HFFc6 (cell line): ENCODE measurements around the gene CCNDBP1. TPM values are rescaled to one million over a fixed set of nuclear protein-coding genes. Genes with fewer than 3 reads are reported as not detected.

Experiments
- DNase-seq: peaks from one replicate; pipeline ENCODE4 v3.0.0-alpha.2; 2018
- H3K27ac Mint-ChIP-seq: 2 replicates; pipeline ENCODE4 v1.8.0; 2020; ENCODE audit warnings: mild to moderate bottlenecking, mixed read lengths
- H3K27me3 Mint-ChIP-seq: 2 replicates; pipeline ENCODE4 v1.8.0; 2021; ENCODE audit warnings: mild to moderate bottlenecking, moderate library complexity, mixed read lengths; ENCODE audit not compliant: insufficient read depth
- H3K36me3 Mint-ChIP-seq: 2 replicates; pipeline ENCODE4 v1.8.0; 2021; ENCODE audit warnings: low read depth, mixed read lengths
- H3K4me1 Mint-ChIP-seq: 2 replicates; pipeline ENCODE4 v1.8.0; 2020; ENCODE audit warnings: low read depth, mixed read lengths
- H3K4me3 Mint-ChIP-seq: 2 replicates; pipeline ENCODE4 v1.8.0; 2020; ENCODE audit warnings: mild to moderate bottlenecking, moderate library complexity, mixed read lengths
- H3K9me3 Mint-ChIP-seq: 2 replicates; pipeline ENCODE4 v1.8.0; 2020; ENCODE audit warnings: mild to moderate bottlenecking, mixed read lengths
- CTCF ChIP-seq: fragments of 200-600 bp; sonication (generic); IDR thresholded peaks from 2 replicates; pipeline ENCODE4 v1.5.0; 2021; ENCODE audit warnings: antibody characterized with exemption, mild to moderate bottlenecking
- total RNA-seq, 6 experiments: library from RNA; stranded (reverse); fragmentation: NEBNext Ultra II Directional; extraction: Animal tissue kit (Norgen Biotek cat#: 25700); gene quantifications; 2 replicates in 1 of 6; 3 replicates in 5 of 6; pipeline ENCODE4 v1.2.3, GENCODE V29; 2021

Gene CCNDBP1
- total RNA-seq, 6 experiments from 2014 or later = 50.9 to 60.7 (median 57.2) TPM

- no peak for TF ChIP-seq CTCF
- no peak for DNase-seq
- Mint-ChIP-seq H3K27me3 (peaks cover 72% of the 10 kb centered on the region), H3K4me1 (no peaks in the 10 kb centered on the region), H3K9me3 (no peaks in the 10 kb centered on the region), H3K27ac (no peak overlapping the region), H3K4me3 (no peak overlapping the region), H3K36me3 (no peaks in the 10 kb centered on the region)
Measured at GRCh38 chr15:43212951-43213350, 27.7 kb downstream of the CCNDBP1 start.

DNA sequence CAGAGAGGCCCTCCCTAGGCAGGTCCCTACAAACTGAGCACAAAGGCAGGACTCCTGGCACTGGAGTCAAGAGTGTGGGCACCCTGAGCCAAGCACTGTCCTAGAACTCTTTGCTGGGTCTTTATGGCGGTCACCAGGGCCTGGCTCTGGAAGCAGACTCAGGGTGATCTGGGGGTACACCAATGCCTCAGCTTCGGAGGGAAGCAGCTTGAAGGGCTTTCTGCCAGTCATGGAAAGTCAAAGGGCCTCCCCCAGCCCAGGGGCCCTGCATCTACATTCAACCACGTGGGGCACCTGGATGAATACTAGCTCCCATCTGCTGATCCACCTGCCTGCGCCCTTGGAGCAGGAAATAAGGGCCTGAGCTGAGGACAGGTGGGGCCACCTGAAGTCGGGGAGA, 28.3 kb downstream of the CCNDBP1 start:
- Mint-ChIP-seq H3K27me3 (peaks cover 72% of the 10 kb centered on the region), H3K9me3 (no peaks in the 10 kb centered on the region), H3K36me3 (no peaks in the 10 kb centered on the region), H3K4me1 (no peaks in the 10 kb centered on the region), H3K4me3 (no peak overlapping the region), H3K27ac (no peak overlapping the region)
- no peak for TF ChIP-seq CTCF
- DNase-seq = no peak

- Mint-ChIP-seq H3K9me3 (no peaks in the 10 kb centered on the region), H3K4me1 (no peaks in the 10 kb centered on the region), H3K27me3 (peaks cover 70% of the 10 kb centered on the region), H3K27ac (no peak overlapping the region), H3K4me3 (no peak overlapping the region), H3K36me3 (no peaks in the 10 kb centered on the region)
- TF ChIP-seq CTCF = no peak
- no peak for DNase-seq
Measured at GRCh38 chr15:43214169-43214568, 29.0 kb downstream of the CCNDBP1 start.

GRCh38 chr15:43214592-43215295, 29.5 kb downstream of the CCNDBP1 start:
- H3K4me3 Mint-ChIP-seq = no peak overlapping the region
- H3K9me3 Mint-ChIP-seq = no peaks in the 10 kb centered on the region
- DNase-seq = no peak
- no peak overlapping the region for H3K27ac Mint-ChIP-seq
- TF ChIP-seq CTCF = no peak
- no peaks in the 10 kb centered on the region for H3K4me1 Mint-ChIP-seq
- no peaks in the 10 kb centered on the region for H3K36me3 Mint-ChIP-seq
- H3K27me3 Mint-ChIP-seq = peaks cover 68% of the 10 kb centered on the region

GRCh38 chr15:43215961-43216360, 30.8 kb downstream of the CCNDBP1 start:
- Mint-ChIP-seq H3K36me3 (no peaks in the 10 kb centered on the region), H3K27ac (peak overlapping the region; percentile 38; the same call in 1 of the 2 replicates), H3K27me3 (peaks cover 62% of the 10 kb centered on the region), H3K4me3 (no peak overlapping the region), H3K4me1 (no peaks in the 10 kb centered on the region), H3K9me3 (no peaks in the 10 kb centered on the region)
- peak; percentile 32 for DNase-seq
- no peak for TF ChIP-seq CTCF
